ENCODE results near the gene CDH4. TPM values are rescaled to one million over a fixed set of nuclear protein-coding genes. Genes with fewer than 3 reads are reported as not detected.

Gene CDH4
- total and polyA plus RNA-seq, 2 donors (not counting 1 experiment from before 2014, with no cell fraction given), result not detected

DNA sequence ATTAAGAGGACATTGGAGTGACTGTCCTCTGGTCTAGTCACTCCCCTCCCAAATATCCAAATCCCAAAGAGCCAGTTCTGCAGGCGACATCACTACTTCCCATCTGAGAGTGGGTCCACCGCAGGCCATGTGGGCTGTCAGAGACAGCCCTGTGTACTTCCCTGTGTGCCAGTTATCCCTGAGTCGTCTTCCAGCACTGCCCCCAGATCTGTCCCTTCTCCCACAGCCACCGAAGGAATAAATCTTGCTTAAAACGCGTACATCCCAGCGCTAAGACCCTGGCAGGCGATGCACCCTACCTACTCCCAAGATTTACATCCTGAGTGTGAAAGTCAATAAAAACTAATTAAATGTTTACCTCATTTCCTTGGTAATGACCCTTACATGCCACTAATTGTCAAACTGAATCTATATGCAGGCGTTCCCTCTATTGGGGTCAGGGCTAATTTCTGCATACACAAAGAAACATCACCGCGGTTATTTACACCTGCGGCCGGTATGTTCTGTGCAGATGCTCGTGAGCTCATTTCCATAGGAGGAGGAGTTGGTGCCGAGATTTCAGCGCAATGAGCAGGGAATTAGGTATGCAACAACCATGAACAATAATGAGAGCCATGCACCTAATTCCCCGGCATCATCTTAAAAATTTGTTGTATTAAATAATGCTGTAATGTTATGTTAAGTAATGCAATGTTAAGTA lies 31.3 kb upstream of the CDH4 start:
- Histone ChIP-seq H2AFZ (ENCODE audit: insufficient read depth, low read depth, low read length, poor library complexity, severe bottlenecking) (no peak overlapping the region), H3K79me2 (ENCODE audit: control insufficient read depth, insufficient read depth, low read length) (no peaks in the 10 kb centered on the region), H4K20me1 (ENCODE audit: control insufficient read depth, insufficient read depth, low read length, poor library complexity, severe bottlenecking) (no peaks in the 10 kb centered on the region), H3K27ac (ENCODE audit: low read length in 2 of 2) (no peak overlapping the region), H3K4me1 (ENCODE audit: control insufficient read depth in 2 of 2, insufficient read depth in 2 of 2, low read length in 2 of 2) (no peaks in the 10 kb centered on the region), H3K9me3 (ENCODE audit: control extremely low read depth in 1 of 3, control insufficient read depth in 2 of 3, insufficient read depth in 1 of 3, low read length in 2 of 3) (peaks cover 0 to 14% (median 0%) of the 10 kb centered on the region in 3 donors), H3K4me3 (ENCODE audit: control extremely low read depth in 1 of 5, extremely low read depth in 1 of 5, insufficient read depth in 1 of 5, low read depth in 2 of 5, low read length in 4 of 5) (no peak overlapping the region), H3K9ac (ENCODE audit: low read length) (no peak overlapping the region), H3K4me2 (replicated peaks; ENCODE audit: low read depth, low read length, poor library complexity, severe bottlenecking) (no peak overlapping the region), H3K36me3 (replicated peaks in 1 of 2; ENCODE audit: control extremely low read depth in 1 of 2, control insufficient read depth in 1 of 2, extremely low read depth in 1 of 2, insufficient read depth in 2 of 2, low read length in 1 of 2) (no peaks in the 10 kb centered on the region), H3K27me3 (replicated peaks in 1 of 4; ENCODE audit: control extremely low read depth in 1 of 4, control insufficient read depth in 3 of 4, insufficient read depth in 4 of 4, low read length in 3 of 4) (no peaks in the 10 kb centered on the region)
- CTCF ChIA-PET, result no interaction called here
- no peak overlapping the region for H3K4me3 Mint-ChIP-seq
- no peak for ATAC-seq (ENCODE audit: low read depth)
- peaks cover 4% of the 10 kb centered on the region for H3K9me3 Mint-ChIP-seq (ENCODE audit: insufficient read depth)
- no peak for DNase-seq
- H3K27ac Mint-ChIP-seq, result no peak overlapping the region
- no peak for TF ChIP-seq EZH2 (IDR thresholded peaks at IDR 0.05; ENCODE audit: borderline replicate concordance, insufficient read depth, low read depth, low read length, poor library complexity, severe bottlenecking)
- TF ChIP-seq, protein P1, sequence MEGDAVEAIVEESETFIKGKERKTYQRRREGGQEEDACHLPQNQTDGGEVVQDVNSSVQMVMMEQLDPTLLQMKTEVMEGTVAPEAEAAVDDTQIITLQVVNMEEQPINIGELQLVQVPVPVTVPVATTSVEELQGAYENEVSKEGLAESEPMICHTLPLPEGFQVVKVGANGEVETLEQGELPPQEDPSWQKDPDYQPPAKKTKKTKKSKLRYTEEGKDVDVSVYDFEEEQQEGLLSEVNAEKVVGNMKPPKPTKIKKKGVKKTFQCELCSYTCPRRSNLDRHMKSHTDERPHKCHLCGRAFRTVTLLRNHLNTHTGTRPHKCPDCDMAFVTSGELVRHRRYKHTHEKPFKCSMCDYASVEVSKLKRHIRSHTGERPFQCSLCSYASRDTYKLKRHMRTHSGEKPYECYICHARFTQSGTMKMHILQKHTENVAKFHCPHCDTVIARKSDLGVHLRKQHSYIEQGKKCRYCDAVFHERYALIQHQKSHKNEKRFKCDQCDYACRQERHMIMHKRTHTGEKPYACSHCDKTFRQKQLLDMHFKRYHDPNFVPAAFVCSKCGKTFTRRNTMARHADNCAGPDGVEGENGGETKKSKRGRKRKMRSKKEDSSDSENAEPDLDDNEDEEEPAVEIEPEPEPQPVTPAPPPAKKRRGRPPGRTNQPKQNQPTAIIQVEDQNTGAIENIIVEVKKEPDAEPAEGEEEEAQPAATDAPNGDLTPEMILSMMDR (IDR thresholded peaks at IDR 0.05), result no peak
- POLR2A ChIA-PET, result no interaction called here
- intact Hi-C loops (cut with micrococcal nuclease), result no loop called here
- 80% methylated on average over 3 of the region's 17 CpGs for WGBS (ENCODE audit: insufficient coverage)
- H3K4me1 Mint-ChIP-seq, result no peaks in the 10 kb centered on the region
- H3K27me3 Mint-ChIP-seq, result no peaks in the 10 kb centered on the region

DNA sequence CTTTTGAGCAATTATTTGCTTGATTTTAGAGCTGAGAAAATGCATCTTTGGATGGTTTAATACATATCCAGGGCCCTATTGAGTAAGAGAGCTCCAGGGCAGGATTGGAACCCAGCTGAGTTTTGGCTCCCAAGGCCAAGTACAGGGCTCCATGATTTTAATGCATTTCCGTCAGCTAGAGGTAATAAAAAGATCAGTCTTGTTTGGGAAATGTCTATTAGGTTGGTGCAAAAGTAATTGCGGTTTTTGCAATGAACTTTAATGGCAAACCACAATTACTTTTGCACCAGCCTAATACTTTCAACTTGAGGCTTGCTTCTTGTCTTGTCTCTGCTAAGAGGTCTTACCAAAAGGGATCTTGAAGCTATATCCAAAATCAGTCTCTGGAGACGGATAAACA lies 29.4 kb upstream of the CDH4 start:
- Mint-ChIP-seq H3K9me3 (ENCODE audit: insufficient read depth) (peaks cover 4% of the 10 kb centered on the region), H3K4me3 (no peak overlapping the region), H3K4me1 (no peaks in the 10 kb centered on the region), H3K27me3 (no peaks in the 10 kb centered on the region), H3K27ac (no peak overlapping the region)
- Histone ChIP-seq H3K4me1 (ENCODE audit: control insufficient read depth in 2 of 2, insufficient read depth in 2 of 2, low read length in 2 of 2) (no peaks in the 10 kb centered on the region), H3K27ac (ENCODE audit: low read length in 2 of 2) (no peak overlapping the region), H3K4me3 (ENCODE audit: control extremely low read depth in 1 of 5, extremely low read depth in 1 of 5, insufficient read depth in 1 of 5, low read depth in 2 of 5, low read length in 4 of 5) (no peak overlapping the region), H3K79me2 (ENCODE audit: control insufficient read depth, insufficient read depth, low read length) (no peaks in the 10 kb centered on the region), H3K9ac (ENCODE audit: low read length) (no peak overlapping the region), H3K27me3 (replicated peaks in 1 of 4; ENCODE audit: control extremely low read depth in 1 of 4, control insufficient read depth in 3 of 4, insufficient read depth in 4 of 4, low read length in 3 of 4) (no peaks in the 10 kb centered on the region), H3K36me3 (replicated peaks in 1 of 2; ENCODE audit: control extremely low read depth in 1 of 2, control insufficient read depth in 1 of 2, extremely low read depth in 1 of 2, insufficient read depth in 2 of 2, low read length in 1 of 2) (no peaks in the 10 kb centered on the region), H3K9me3 (ENCODE audit: control extremely low read depth in 1 of 3, control insufficient read depth in 2 of 3, insufficient read depth in 1 of 3, low read length in 2 of 3) (peaks cover 0 to 8% (median 0%) of the 10 kb centered on the region in 3 donors), H3K4me2 (replicated peaks; ENCODE audit: low read depth, low read length, poor library complexity, severe bottlenecking) (no peak overlapping the region), H2AFZ (ENCODE audit: insufficient read depth, low read depth, low read length, poor library complexity, severe bottlenecking) (no peak overlapping the region), H4K20me1 (ENCODE audit: control insufficient read depth, insufficient read depth, low read length, poor library complexity, severe bottlenecking) (no peaks in the 10 kb centered on the region)
- ChIA-PET CTCF (interaction anchor here (0.5 kb wide), 1 partner anchor 9 kb away, joined by 3 read pairs; no protein-coding TSS in a partner anchor), POLR2A (no interaction called here)
- DNase-seq (no peak), ATAC-seq (ENCODE audit: low read depth) (no peak)
- no peak for TF ChIP-seq EZH2 (IDR thresholded peaks at IDR 0.05; ENCODE audit: borderline replicate concordance, insufficient read depth, low read depth, low read length, poor library complexity, severe bottlenecking)
- TF ChIP-seq, protein P1 (IDR thresholded peaks at IDR 0.05), result no peak
- WGBS (ENCODE audit: insufficient coverage), result 100% methylated on average over 2 of the region's 3 CpGs
- intact Hi-C loops (cut with micrococcal nuclease), result no loop called here

All from B cell (primary cell).